ENCODE measurements around the gene TBCCD1.

DNA sequence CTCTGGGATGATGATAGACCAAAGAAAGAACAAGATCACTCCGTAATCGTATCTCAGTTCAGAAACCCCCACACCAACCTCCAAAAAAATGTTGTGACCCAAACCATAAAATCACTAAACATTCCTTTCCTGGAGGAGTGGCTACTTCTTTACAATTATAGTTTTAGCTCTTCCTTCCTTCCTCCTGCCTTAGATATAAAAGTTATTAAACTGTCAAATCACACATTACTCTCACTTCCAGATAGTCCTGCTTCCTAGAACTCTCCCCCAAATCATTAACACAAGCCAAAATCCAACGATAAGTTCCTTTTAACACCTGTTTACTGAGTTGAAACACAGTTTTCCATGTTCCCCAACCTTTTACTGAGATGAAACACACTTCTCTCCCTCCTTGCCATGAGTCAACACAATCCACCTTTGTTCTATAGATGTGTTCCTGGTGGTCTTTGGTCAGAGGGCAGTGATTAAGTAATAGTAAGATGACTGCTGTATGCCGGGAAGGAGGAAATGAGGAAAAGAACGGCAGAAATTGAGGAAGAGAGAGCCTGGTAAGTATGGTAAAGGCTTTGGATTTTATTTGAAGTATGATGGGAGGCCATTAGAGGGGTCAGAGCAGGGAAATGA lies 14.6 kb downstream of the TBCCD1 start:
- TF ChIP-seq CTCF (IDR thresholded peaks at IDR 0.05 in 8 of 11, conservative IDR thresholded peaks at IDR 0.05 in 3 of 11) (no peak), POLR2A (IDR thresholded peaks at IDR 0.05) (no peak)
